K562 (cell line): ENCODE measurements around the gene ABHD5. TPM values are rescaled to one million over a fixed set of nuclear protein-coding genes. Genes with fewer than 3 reads are reported as not detected.

ENCODE experiments used
- ATF1 ChIP-seq, 2 experiments: fragments of 450-650 bp in 1 of 2; IDR thresholded peaks; 2 replicates each; pipeline ENCODE4 v1.6.1; 2016; ENCODE audit warnings: missing compliant biosample characterization in 1 of 2, missing genetic modification characterization in 1 of 2
- HOXB6 ChIP-seq: fragments of 250-450 bp; sonication (Bioruptor Pico); IDR thresholded peaks from 2 replicates; pipeline ENCODE4 v1.5.1; 2022; ENCODE audit warnings: mild to moderate bottlenecking, borderline replicate concordance
- MTA1 ChIP-seq: fragments of 450-650 bp; IDR thresholded peaks from 2 replicates; pipeline ENCODE4 v1.6.1; 2017; ENCODE audit warnings: borderline replicate concordance
- NCOR1 ChIP-seq: fragments of 450-650 bp; IDR thresholded peaks from 2 replicates; pipeline ENCODE4 v1.6.1; 2016; ENCODE audit warnings: mild to moderate bottlenecking, moderate library complexity
- NR2F6 ChIP-seq: fragments of 450-650 bp; formaldehyde crosslinking; IDR thresholded peaks from 2 replicates; pipeline ENCODE4 v1.4.0; 2020; ENCODE audit warnings: mild to moderate bottlenecking
- NR3C1 ChIP-seq: sonication (generic); formaldehyde crosslinking; IDR thresholded peaks from 2 replicates; pipeline ENCODE4 v1.8.1; 2022; ENCODE audit warnings: missing genetic modification reagents
- OTX1 ChIP-seq: fragments of 450-650 bp; formaldehyde crosslinking; IDR thresholded peaks from 2 replicates; pipeline ENCODE4 v1.4.0; 2022; ENCODE audit warnings: mild to moderate bottlenecking
- PRMT5 ChIP-seq: sonication (generic); formaldehyde crosslinking; IDR thresholded peaks from 2 replicates; pipeline ENCODE4 v1.5.0; 2020; ENCODE audit warnings: missing genetic modification reagents
- PRPF4 ChIP-seq: fragments of 200-400 bp; formaldehyde crosslinking; IDR thresholded peaks from one replicate; pipeline ENCODE4 v1.6.1; 2017; ENCODE audit warnings: low read length, low read depth, mild to moderate bottlenecking; ENCODE audit not compliant: insufficient read depth, poor library complexity, severe bottlenecking
- SLC30A9 ChIP-seq: fragments of 250-450 bp; sonication (Bioruptor Pico); IDR thresholded peaks from 2 replicates; pipeline ENCODE4 v1.8.0; 2022; ENCODE audit warnings: mild to moderate bottlenecking, moderate library complexity
- ZNF165 ChIP-seq: fragments of 250-450 bp; sonication (Bioruptor Pico); IDR thresholded peaks from 2 replicates; pipeline ENCODE4 v1.4.0; 2020; ENCODE audit warnings: borderline replicate concordance
- ZNF444 ChIP-seq: fragments of 250-450 bp; sonication (Bioruptor Pico); IDR thresholded peaks from 2 replicates; pipeline ENCODE4 v1.4.0; 2020; ENCODE audit warnings: mild to moderate bottlenecking, moderate library complexity
- ZNF780A ChIP-seq: fragments of 250-450 bp; sonication (Bioruptor Pico); IDR thresholded peaks from 2 replicates; pipeline ENCODE4 v1.5.0; 2021; ENCODE audit warnings: mild to moderate bottlenecking
- polyA plus RNA-seq, 8 experiments: library from polyadenylated mRNA; depleted of rRNA in 4 of 8; stranded (reverse) in 5 of 8; unstranded in 3 of 8; fragments of >200 nt; fragmentation: Nextera tagmentation in 2 of 8; fragmentation: Illumina TruSeq in 1 of 8; extraction: Ambion mirVana in 2 of 8; extraction: Trizol in 1 of 8; gene quantifications; 2 replicates each; pipeline versions ENCODE4 v1.2.1 to v1.2.3, GENCODE V29; 2011 to 2014; ENCODE audit warnings: inconsistent platforms in 1 of 8, missing spikeins in 1 of 8
- total RNA-seq, 7 experiments: library from RNA; depleted of rRNA in 6 of 7; stranded (reverse); fragments of >200 nt in 6 of 7; fragmentation: Illumina TruSeq in 2 of 7; extraction: Trizol in 2 of 7; gene quantifications; 2 replicates each; pipeline versions ENCODE4 v1.2.1 to v1.2.3, GENCODE V29; 2011 to 2021; ENCODE audit warnings: low replicate concordance in 1 of 7
- TF ChIP-seq, protein P1 (sequence below): fragments of 450-650 bp; formaldehyde crosslinking; IDR thresholded peaks from 2 replicates; pipeline ENCODE4 v1.4.0; 2020; ENCODE audit warnings: mild to moderate bottlenecking, moderate library complexity
- TF ChIP-seq, protein P2 (sequence below): fragments of 250-450 bp; sonication (Bioruptor Pico); IDR thresholded peaks from 2 replicates; pipeline ENCODE4 v1.4.0; 2020; ENCODE audit warnings: mild to moderate bottlenecking
- TF ChIP-seq, protein P3 (sequence below), 2 experiments: fragments of 450-650 bp; IDR thresholded peaks; 2 replicates each; pipeline ENCODE4 v1.6.1; 2018; ENCODE audit warnings: mild to moderate bottlenecking in 2 of 2, low read depth in 1 of 2; ENCODE audit not compliant: partially characterized antibody in 2 of 2
- TF ChIP-seq, protein P4 (sequence below): fragments of 450-650 bp; IDR thresholded peaks from 2 replicates; pipeline ENCODE4 v1.6.1; 2016
- TF ChIP-seq, protein P5 (sequence below): fragments of 450-650 bp; conservative IDR thresholded peaks from 2 replicates; pipeline ENCODE4 v1.6.1; 2016; ENCODE audit warnings: missing genetic modification characterization, low read depth, mild to moderate bottlenecking, missing compliant biosample characterization, moderate library complexity

ABHD5 gene
- total and polyA plus RNA-seq, 9 of the 15 experiments (the other 6 are each of a cell fraction or from before 2014, with no cell fraction given), result 27.8 to 61.7 (median 39.9) TPM

DNA sequence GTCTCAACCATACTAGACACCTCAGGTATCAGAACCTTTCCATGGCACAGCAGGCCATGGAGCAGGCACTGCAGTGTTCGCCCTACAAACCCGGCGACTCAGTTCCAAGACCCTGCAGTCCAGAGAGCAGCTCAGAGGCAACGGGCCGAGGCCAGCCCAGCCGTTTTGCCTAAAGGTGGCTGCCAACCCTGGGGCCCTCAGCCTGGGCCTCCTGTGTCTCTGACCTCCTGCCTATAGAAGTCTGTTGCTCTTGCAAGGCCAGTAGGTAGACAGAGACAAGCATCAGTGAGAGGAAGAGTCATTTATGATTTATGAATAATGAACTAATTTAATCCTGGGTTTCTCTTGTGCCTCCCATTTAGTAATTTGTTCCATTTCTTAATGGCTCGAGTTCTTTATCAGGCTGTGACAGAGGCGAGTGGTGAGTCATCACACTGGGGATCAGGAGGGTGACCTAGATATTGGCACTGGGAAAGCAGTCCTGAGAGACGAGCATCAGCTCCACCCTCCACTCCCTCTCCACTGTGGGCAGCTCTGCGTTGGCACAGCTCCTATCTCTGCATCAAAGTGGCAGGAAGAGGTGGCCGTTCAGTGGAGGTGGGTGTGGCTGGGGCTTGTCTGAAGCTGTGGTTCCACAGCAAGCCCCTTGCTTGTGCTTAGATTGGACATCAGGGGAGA lies 79.8 kb downstream of the ABHD5 start (continued):
- TF ChIP-seq OTX1 (peak; percentile 69; the same call in 1 of the 2 replicates), NR3C1 (CRISPR knock-in tag) (no peak), PRMT5 (CRISPR knock-in tag) (no peak), MTA1 (peak; percentile 56; the same call in 1 of the 2 replicates), SLC30A9 (CRISPR knock-in tag) (no peak), NCOR1 (peak; percentile 87), ATF1 (CRISPR knock-in tag; IDR thresholded peaks at IDR 0.05) (no peak), ATF1 (tag; IDR thresholded peaks at IDR 0.05) (peak; percentile 77), PRPF4 (no peak), ZNF780A (CRISPR knock-in tag) (no peak), ZNF444 (CRISPR knock-in tag) (0 out of 2 replicates have a peak, but pooled peaks have one; percentile 27), NR2F6 (CRISPR knock-in tag) (0 out of 2 replicates have a peak, but pooled peaks have one; percentile 65), HOXB6 (CRISPR knock-in tag) (no peak), ZNF165 (0 out of 2 replicates have a peak, but pooled peaks have one; percentile 14)
- TF ChIP-seq, protein P1, sequence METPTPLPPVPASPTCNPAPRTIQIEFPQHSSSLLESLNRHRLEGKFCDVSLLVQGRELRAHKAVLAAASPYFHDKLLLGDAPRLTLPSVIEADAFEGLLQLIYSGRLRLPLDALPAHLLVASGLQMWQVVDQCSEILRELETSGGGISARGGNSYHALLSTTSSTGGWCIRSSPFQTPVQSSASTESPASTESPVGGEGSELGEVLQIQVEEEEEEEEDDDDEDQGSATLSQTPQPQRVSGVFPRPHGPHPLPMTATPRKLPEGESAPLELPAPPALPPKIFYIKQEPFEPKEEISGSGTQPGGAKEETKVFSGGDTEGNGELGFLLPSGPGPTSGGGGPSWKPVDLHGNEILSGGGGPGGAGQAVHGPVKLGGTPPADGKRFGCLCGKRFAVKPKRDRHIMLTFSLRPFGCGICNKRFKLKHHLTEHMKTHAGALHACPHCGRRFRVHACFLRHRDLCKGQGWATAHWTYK (CRISPR knock-in tag), result peak; percentile 98
- TF ChIP-seq, protein P2, sequence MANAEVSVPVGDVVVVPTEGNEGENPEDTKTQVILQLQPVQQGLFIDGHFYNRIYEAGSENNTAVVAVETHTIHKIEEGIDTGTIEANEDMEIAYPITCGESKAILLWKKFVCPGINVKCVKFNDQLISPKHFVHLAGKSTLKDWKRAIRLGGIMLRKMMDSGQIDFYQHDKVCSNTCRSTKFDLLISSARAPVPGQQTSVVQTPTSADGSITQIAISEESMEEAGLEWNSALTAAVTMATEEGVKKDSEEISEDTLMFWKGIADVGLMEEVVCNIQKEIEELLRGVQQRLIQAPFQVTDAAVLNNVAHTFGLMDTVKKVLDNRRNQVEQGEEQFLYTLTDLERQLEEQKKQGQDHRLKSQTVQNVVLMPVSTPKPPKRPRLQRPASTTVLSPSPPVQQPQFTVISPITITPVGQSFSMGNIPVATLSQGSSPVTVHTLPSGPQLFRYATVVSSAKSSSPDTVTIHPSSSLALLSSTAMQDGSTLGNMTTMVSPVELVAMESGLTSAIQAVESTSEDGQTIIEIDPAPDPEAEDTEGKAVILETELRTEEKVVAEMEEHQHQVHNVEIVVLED, result no peak; the same call in 1 of the 2 replicates
- TF ChIP-seq, protein P3, sequence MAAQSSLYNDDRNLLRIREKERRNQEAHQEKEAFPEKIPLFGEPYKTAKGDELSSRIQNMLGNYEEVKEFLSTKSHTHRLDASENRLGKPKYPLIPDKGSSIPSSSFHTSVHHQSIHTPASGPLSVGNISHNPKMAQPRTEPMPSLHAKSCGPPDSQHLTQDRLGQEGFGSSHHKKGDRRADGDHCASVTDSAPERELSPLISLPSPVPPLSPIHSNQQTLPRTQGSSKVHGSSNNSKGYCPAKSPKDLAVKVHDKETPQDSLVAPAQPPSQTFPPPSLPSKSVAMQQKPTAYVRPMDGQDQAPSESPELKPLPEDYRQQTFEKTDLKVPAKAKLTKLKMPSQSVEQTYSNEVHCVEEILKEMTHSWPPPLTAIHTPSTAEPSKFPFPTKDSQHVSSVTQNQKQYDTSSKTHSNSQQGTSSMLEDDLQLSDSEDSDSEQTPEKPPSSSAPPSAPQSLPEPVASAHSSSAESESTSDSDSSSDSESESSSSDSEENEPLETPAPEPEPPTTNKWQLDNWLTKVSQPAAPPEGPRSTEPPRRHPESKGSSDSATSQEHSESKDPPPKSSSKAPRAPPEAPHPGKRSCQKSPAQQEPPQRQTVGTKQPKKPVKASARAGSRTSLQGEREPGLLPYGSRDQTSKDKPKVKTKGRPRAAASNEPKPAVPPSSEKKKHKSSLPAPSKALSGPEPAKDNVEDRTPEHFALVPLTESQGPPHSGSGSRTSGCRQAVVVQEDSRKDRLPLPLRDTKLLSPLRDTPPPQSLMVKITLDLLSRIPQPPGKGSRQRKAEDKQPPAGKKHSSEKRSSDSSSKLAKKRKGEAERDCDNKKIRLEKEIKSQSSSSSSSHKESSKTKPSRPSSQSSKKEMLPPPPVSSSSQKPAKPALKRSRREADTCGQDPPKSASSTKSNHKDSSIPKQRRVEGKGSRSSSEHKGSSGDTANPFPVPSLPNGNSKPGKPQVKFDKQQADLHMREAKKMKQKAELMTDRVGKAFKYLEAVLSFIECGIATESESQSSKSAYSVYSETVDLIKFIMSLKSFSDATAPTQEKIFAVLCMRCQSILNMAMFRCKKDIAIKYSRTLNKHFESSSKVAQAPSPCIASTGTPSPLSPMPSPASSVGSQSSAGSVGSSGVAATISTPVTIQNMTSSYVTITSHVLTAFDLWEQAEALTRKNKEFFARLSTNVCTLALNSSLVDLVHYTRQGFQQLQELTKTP (IDR thresholded peaks at IDR 0.05; ENCODE audit: low read depth in 1 of 2, partially characterized antibody in 2 of 2), result peak in 1 of 2 experiments; percentile 55
- TF ChIP-seq, protein P4, sequence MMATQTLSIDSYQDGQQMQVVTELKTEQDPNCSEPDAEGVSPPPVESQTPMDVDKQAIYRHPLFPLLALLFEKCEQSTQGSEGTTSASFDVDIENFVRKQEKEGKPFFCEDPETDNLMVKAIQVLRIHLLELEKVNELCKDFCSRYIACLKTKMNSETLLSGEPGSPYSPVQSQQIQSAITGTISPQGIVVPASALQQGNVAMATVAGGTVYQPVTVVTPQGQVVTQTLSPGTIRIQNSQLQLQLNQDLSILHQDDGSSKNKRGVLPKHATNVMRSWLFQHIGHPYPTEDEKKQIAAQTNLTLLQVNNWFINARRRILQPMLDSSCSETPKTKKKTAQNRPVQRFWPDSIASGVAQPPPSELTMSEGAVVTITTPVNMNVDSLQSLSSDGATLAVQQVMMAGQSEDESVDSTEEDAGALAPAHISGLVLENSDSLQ, result peak; percentile 88
- TF ChIP-seq, protein P5, sequence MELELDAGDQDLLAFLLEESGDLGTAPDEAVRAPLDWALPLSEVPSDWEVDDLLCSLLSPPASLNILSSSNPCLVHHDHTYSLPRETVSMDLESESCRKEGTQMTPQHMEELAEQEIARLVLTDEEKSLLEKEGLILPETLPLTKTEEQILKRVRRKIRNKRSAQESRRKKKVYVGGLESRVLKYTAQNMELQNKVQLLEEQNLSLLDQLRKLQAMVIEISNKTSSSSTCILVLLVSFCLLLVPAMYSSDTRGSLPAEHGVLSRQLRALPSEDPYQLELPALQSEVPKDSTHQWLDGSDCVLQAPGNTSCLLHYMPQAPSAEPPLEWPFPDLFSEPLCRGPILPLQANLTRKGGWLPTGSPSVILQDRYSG (tag), result 0 out of 2 replicates have a peak, but pooled peaks have one; percentile 30
